Measurements from ENCODE around the gene RICTOR.

The RICTOR gene

DNA sequence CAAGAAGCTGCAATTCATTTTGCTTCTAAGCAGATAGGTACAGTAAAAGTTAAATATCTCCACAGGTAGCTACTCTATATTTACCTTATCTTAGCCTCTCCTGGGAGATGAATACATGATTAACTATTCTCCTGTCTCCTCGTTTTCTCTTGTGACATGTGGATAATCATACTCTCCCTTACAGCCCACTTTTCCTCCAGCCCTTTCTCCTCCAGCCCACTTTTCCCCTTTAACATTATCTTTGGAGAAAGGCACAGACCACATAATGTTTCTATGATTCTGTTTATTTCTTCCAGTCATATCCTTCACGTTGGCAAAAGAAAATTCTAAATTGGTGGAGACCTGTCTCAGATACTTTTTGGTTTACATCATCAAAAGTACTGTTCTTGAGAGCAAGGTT, 144.4 kb downstream of the RICTOR start:
- DNase-seq: no peak

DNA sequence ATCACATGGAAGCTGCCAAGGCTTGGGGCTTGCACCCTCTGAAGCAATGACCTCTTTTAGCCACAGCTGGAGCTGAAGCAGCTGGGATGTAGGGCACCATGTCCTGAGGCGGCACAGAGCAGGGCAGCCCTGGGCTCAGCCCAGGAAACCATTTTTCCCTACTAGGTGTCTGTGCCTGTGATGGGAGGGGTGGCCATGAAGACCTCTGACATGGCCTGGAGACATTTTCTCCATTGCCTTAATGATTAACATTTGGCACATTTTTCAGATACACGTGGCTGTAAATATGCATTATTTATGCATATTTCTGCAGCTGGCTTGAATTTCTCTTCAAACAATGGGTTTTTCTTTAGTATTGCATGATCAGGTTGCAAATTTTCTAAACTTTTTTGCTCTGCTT, 146.7 kb downstream of the RICTOR start:
- DNase-seq: no peak

- DNase-seq: no peak
Measured at GRCh38 chr5:38926121-38926520, 148.1 kb downstream of the RICTOR start.

DNA sequence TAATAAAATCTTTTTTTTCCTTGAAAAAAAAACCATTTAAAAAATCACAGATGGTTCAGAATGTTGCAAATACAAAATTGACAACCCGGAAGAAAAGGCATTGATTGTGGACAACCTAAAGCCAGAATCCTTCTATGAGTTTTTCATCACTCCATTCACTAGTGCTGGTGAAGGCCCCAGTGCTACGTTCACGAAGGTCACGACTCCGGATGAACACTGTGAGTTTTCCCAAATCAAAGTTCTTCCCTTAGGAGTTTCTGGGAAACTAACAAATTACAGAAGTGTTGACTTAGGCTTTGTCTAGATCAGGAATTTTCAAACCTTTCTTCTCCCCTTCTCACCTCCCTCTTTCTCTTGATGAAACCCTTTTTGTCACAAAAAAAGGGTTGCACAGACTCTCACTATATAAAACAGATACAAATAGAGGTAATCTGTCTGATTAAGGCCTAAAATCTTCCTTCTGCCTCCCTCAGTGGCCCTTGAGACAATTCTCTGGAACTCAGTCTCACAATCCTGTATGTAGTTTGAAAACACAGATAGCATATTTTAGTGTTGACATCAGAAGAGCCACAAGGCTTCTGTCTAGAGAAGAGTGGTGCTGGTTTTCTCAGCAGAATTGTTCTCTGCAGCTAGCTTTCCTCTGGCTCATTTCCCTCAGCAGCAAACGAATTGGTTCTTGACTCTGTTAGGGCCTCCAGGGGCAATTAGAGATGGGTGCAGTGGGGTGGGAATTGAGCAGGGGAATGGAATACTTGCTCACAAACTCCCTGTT, 148.9 kb downstream of the RICTOR start:
- DNase-seq: no peak

DNA sequence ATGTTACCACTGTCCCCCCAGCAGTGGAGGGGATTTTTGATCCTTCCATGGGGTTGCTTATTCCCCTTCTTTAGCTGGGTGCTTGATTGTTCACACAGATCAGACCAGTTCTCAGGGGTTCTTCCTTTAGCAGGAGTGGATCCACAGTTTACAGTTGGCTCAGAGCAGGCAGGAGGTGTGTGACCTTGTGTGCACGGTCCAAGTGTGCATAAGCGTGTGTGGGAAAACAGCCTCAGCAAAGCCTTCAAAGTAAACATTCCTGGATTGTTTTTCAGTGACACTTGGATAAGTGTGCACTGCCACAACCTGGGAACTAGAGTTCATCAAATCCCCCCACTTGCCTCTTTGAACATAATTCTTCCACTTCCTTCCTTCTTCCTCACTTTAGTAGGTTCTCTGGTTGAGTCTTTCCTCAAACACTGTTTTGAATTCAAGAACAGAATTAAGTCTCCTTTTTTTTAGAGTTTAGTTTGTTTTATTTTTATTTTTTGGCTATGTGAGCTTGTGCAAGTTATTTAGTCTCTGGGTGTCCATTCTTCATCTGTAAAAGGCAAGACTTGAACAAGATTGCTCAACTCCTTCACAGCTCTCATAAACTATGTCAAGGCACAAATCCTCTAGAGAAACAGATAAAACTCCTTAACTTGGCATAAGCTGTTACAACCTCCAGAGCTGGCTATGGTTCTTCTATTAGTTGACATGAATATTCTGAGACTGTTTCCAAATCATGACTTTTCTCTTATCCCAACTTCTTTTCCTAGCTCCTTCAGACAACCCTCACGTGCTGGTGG, 150.3 kb downstream of the RICTOR start:
- no peak for DNase-seq

- DNase-seq: peak; percentile 36
Measured at GRCh38 chr5:38922199-38922598, 152.0 kb downstream of the RICTOR start.

- no peak for DNase-seq
Measured at GRCh38 chr5:38921174-38921573, 153.0 kb downstream of the RICTOR start.

DNA sequence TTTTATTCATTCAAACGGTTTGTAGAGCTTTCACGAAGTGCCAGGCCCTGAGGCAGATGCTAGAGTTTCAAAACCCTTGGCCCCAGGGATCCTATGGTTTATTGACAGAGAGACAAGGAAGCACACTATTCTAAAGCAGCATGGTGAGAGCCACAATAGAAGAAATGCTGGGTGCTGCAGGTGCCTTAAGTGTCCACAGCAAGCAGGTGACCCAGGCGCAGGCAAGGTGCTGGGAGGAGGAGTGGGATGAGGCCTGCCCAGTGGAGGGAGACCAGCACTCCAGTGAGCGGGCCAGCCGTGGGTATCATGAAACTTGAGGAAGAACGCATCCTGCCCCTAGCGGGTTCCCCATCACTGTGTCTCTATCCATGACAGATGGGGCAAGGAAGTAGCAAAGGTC, 157.4 kb downstream of the RICTOR start:
- DNase-seq: no peak

DNA sequence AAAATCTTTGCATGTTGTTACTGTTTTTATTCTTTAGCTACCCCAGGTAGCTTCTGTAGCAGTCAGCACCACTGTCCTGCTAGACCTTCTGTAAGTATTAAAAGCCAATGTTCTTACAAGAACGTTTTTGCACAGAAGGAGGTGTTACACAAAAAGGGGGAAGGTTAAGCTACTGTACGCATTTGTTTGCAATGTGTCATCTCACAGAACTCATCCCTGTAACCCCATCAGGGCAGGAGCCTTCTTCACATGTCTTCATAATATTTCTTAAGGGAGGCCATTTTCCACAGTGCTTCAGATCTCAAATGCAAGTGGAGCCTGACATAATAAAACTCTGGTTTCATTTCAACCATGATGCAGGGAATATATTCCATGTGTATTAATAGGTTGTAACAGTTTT, 160.5 kb downstream of the RICTOR start:
- no peak for DNase-seq

GRCh38 chr5:38911933-38912332, 162.3 kb downstream of the RICTOR start:
- no peak for DNase-seq

- DNase-seq: no peak
Measured at GRCh38 chr5:38906503-38906902, 167.7 kb downstream of the RICTOR start.

DNA sequence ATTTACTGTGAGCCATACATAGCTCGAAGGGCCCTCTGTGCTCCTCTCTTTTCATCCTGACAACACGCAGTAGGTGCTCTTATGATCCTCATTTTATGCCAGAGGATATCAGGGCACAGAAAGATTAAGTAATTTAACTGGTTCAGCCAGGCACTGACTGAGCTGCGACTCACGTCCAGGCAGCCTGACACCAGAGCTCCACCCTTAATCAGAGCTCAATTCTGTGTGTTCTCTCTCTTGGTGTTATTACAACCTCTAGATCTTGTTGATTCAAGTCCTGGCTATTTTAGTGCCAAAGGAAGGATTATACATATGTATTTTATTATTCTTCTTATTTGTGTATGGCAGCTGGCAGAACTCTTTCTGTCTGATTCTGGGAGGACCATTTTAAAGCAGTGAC, 168.7 kb downstream of the RICTOR start:
- DNase-seq: no peak

- no peak for DNase-seq
Measured at GRCh38 chr5:38899936-38900335, 174.3 kb downstream of the RICTOR start.

GRCh38 chr5:38896760-38897159, 177.4 kb downstream of the RICTOR start:
- DNase-seq: no peak

DNA sequence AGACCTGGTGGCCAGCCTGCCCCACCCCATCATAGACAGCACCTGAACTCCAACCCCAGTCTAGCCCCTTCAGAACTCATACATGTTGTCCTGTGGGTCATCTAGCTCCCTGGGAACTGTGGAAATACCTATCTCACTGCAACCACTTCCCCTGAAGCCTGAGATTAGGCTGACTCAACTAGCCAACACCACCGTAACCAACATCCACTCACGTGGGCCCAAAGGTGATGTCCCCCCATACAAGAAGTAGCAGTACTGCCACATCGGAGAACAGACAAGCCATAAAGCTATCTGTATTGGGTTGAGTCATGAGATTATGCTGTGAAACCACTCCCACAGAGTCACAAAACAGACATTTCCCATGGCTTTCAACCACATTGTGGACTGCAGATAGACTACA, 181.8 kb downstream of the RICTOR start:
- DNase-seq: no peak

DNA sequence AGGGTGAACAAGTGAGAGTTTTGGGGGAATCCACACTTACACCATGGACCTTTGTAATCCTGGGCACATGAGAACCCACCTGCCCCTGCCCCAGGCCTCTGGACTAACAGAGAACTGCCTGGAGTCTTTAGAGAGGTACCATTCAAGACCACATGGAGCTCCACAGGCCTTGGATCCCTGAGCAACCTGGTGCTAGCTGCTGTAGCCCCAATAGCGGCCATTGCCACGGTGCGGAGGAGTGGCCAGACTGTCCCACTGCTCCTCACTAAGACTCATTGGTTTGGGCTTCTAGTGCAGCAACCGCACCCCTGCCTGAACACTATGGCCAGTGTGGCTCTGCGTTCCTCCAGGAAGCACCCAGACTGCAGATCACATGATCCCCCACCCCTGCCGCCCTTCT, 182.6 kb downstream of the RICTOR start:
- no peak for DNase-seq

DNA sequence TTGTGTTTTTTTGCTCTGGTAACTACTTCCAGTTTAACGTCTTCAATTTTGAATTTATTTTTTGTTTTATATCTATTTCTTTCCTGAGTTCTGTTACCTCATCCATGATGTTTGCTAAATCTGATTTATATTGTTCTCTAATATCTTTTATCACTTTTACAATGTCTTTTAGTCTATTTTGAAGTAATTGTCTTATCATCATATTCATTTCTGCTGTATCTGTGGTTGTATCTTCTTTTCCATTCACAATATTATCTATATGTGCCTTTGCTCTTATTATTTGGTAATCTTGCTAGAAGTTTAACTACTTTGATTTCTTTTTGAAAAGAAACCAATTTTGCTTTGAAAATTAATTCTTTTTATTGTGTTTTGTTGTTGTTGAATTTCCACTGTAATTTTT, 184.8 kb downstream of the RICTOR start:
- DNase-seq: no peak

DNA sequence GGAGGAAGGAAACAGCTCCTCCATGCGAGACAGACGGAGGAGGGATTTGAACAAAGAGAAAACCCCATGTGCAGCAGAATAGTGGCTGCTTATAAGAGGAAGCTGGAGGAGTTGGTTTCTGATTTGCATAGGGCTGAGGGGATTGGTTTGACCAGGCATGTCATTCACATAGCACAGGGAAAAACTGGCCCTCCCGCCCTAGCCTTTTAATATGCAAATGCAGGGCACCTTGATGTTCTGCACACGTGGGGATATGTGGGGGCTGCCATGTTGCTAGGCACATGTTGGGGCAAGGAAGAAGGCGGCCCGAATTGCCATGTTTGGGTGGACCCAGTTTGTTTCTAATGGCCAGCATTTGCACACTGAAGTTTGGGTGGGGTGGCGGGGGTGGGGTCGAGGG, 186.2 kb downstream of the RICTOR start:
- no peak for DNase-seq

All from inflammatory macrophage treated with lipopolysaccharide for 4 hours (primary cell).